B cell (primary cell): ENCODE results near the gene TMEM43. TPM values are rescaled to one million over a fixed set of nuclear protein-coding genes. Genes with fewer than 3 reads are reported as not detected.

Experiments
- ATAC-seq: fragments of 200-7000 bp; cut with Tn5 transposase; one replicate; pipeline ENCODE4 v1.10.0; 2021; ENCODE audit warnings: low read depth, mild to moderate bottlenecking, moderate number of reproducible peaks, moderate library complexity
- CTCF ChIA-PET: fragments of 350-600 bp; sonication (Branson Sonifier 250); formaldehyde crosslinking; loops from one replicate; lab custom pipeline; 2021; ENCODE audit warnings: antibody characterized with exemption, inconsistent platforms; lab: Charles Lee
- POLR2A ChIA-PET: fragments of 350-600 bp; sonication (Branson Sonifier 250); formaldehyde crosslinking; loops from one replicate; lab custom pipeline; 2021; ENCODE audit warnings: antibody characterized with exemption; lab: Charles Lee
- DNase-seq: peaks from one replicate; pipeline ENCODE4 v3.0.0; 2013
- H2AFZ ChIP-seq: 2 replicates; pipeline ENCODE4 v1.6.1; 2012; ENCODE audit warnings: mild to moderate bottlenecking, low read depth, low read length; ENCODE audit not compliant: insufficient read depth, poor library complexity, severe bottlenecking
- H3K27ac ChIP-seq, 2 donors: 1 replicate in 1 of 2; 2 replicates in 1 of 2; pipeline ENCODE4 v1.5.1; 2012 to 2013; ENCODE audit warnings: low read length in 2 of 2, mild to moderate bottlenecking in 2 of 2, moderate library complexity in 1 of 2
- H3K27me3 ChIP-seq, 4 experiments: fragments of 200-600 bp in 1 of 4; sonication (generic) in 1 of 4; replicated peaks in 1 of 4; 1 replicate in 2 of 4; 2 replicates in 2 of 4; pipeline versions ENCODE4 v1.6.1 to v1.7.0; 2013 to 2016; ENCODE audit warnings: low read length in 3 of 4, mild to moderate bottlenecking in 2 of 4, mixed read lengths in 1 of 4, moderate library complexity in 1 of 4; ENCODE audit not compliant: insufficient read depth in 4 of 4, control insufficient read depth in 3 of 4; ENCODE audit errors: control extremely low read depth in 1 of 4
- H3K36me3 ChIP-seq, 2 experiments: replicated peaks in 1 of 2; 1 replicate in 1 of 2; 2 replicates in 1 of 2; pipeline versions ENCODE4 v1.6.1 to v1.7.1; 2013; ENCODE audit warnings: low read length in 1 of 2; ENCODE audit not compliant: insufficient read depth in 2 of 2, control insufficient read depth in 1 of 2; ENCODE audit errors: control extremely low read depth in 1 of 2, extremely low read depth in 1 of 2
- H3K4me1 ChIP-seq, 2 donors: fragments of 200-600 bp in 1 of 2; sonication (generic) in 1 of 2; 1 replicate in 1 of 2; 2 replicates in 1 of 2; pipeline versions ENCODE4 v1.5.1 to v1.6.1; 2013 to 2017; ENCODE audit warnings: low read length in 2 of 2; ENCODE audit not compliant: control insufficient read depth in 2 of 2, insufficient read depth in 2 of 2
- H3K4me2 ChIP-seq: replicated peaks from 2 replicates; pipeline ENCODE3; 2012; ENCODE audit warnings: mild to moderate bottlenecking, low read depth, low read length; ENCODE audit not compliant: poor library complexity, severe bottlenecking
- H3K4me3 ChIP-seq, 5 experiments: fragments of 200-600 bp in 1 of 5; sonication (generic) in 1 of 5; 1 replicate in 3 of 5; 2 replicates in 2 of 5; pipeline versions ENCODE4 v1.5.1 to v1.7.0; 2011 to 2016; ENCODE audit warnings: low read length in 4 of 5, mild to moderate bottlenecking in 4 of 5, low read depth in 2 of 5, control low read depth in 1 of 5, moderate library complexity in 1 of 5; ENCODE audit not compliant: insufficient read depth in 1 of 5; ENCODE audit errors: control extremely low read depth in 1 of 5, extremely low read depth in 1 of 5
- H3K79me2 ChIP-seq: fragments of 200-600 bp; sonication (generic); one replicate; pipeline ENCODE4 v1.6.0; 2016; ENCODE audit warnings: low read length; ENCODE audit not compliant: control insufficient read depth, insufficient read depth
- H3K9ac ChIP-seq: fragments of 200-600 bp; sonication (generic); 2 replicates; pipeline ENCODE4 v1.6.1; 2017; ENCODE audit warnings: mild to moderate bottlenecking, low read length, moderate library complexity
- H3K9me3 ChIP-seq, 3 donors: one replicate each; pipeline versions ENCODE4 v1.6.1 to v1.7.1; 2013; ENCODE audit warnings: low read length in 2 of 3; ENCODE audit not compliant: control insufficient read depth in 2 of 3, insufficient read depth in 1 of 3; ENCODE audit errors: control extremely low read depth in 1 of 3
- H4K20me1 ChIP-seq: 2 replicates; pipeline ENCODE4 v1.6.0; 2012; ENCODE audit warnings: mild to moderate bottlenecking, low read length; ENCODE audit not compliant: insufficient read depth, control insufficient read depth, poor library complexity, severe bottlenecking
- H3K27ac Mint-ChIP-seq: one replicate; pipeline ENCODE4 v1.8.0; 2021; ENCODE audit warnings: mixed read lengths
- H3K27me3 Mint-ChIP-seq: one replicate; pipeline ENCODE4 v1.8.0; 2021; ENCODE audit warnings: mixed read lengths
- H3K4me1 Mint-ChIP-seq: one replicate; pipeline ENCODE4 v1.8.0; 2021; ENCODE audit warnings: mixed read lengths
- H3K4me3 Mint-ChIP-seq: one replicate; pipeline ENCODE4 v1.8.0; 2021; ENCODE audit warnings: mixed read lengths
- H3K9me3 Mint-ChIP-seq: one replicate; pipeline ENCODE4 v1.8.0; 2022; ENCODE audit warnings: mixed read lengths; ENCODE audit not compliant: insufficient read depth
- CTCF ChIP-seq: fragments of 200-600 bp; IDR thresholded peaks from one replicate; pipeline ENCODE4 v1.8.0; 2022; ENCODE audit warnings: antibody characterized with exemption, mild to moderate bottlenecking
- EZH2 ChIP-seq: IDR thresholded peaks from 2 replicates; pipeline ENCODE4 v1.6.1; 2012; ENCODE audit warnings: borderline replicate concordance, low read depth, mild to moderate bottlenecking, moderate library complexity, low read length; ENCODE audit not compliant: insufficient read depth, poor library complexity, severe bottlenecking
- WGBS: methylation state at CpG from one replicate; pipeline ENCODE4 v1.1.5; 2013; ENCODE audit warnings: missing lambda C conversion rate; ENCODE audit not compliant: insufficient coverage; 5-methylcytosine and 5-hydroxymethylcytosine counted together
- intact Hi-C: fragments of 100-400 bp; cut with micrococcal nuclease; formaldehyde crosslinking; loops from one replicate; pipeline ENCODE4 v1.10.0; 2022
- polyA plus RNA-seq: library from polyadenylated mRNA; depleted of rRNA; stranded (reverse); fragments of >200 nt; gene quantifications from 2 replicates; pipeline ENCODE4 v1.2.3, GENCODE V29; 2012
- total RNA-seq, 2 donors: library from RNA; stranded (reverse); fragments of 120-200 nt in 1 of 2; gene quantifications; 1 replicate in 1 of 2; 2 replicates in 1 of 2; pipeline versions ENCODE4 v1.2.3 to v1.2.4, GENCODE V29; 2013 to 2022

Gene TMEM43
- total and polyA plus RNA-seq, 2 donors (not counting 1 experiment from before 2014, with no cell fraction given): 29.5 to 37.6 TPM

DNA sequence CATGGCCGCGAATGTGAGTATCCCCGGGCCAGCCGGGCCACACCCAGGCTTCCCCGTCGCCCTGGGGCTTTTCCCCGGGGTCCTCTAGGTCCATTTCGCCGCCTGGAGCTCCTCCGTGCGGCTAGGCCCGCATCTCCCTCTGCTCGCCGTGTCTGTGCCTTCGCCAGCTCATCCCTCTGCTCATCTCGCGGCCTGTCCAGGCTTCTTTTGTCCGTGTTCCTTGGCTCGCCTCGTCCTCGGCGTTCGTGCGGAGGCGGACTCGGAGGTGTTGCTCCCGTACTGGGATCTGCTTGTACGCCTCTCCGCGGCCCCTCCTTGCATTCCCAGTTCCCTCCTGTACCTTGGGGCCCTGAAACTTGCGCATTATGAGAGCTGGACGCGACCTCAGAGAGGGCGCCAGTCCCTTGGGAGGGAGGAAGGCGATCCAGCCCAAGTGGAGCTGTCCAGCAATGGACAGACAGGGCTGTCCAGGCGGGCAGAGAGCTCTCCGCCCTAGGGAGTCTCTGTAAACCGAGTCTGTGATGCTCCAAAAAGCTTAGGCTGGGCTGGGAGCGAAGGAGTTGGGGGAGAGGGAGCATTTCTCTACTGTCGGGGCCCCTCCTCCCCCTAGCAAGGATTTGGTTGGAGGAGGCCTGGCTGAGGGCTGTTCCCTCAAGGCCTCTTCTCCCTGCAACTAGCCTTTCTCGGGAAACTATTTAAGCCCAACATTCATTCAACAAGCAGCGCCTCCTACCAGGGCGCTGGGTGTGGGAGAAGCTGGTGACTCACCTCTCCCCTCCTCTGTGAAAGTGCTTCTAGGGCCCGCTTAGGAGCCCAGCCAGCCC, 553 bp downstream of the TMEM43 start:
- peak overlapping the region; percentile 83 for H3K4me2 ChIP-seq
- H2AFZ ChIP-seq: peak overlapping the region; percentile 92
- H3K9ac ChIP-seq: peak overlapping the region; percentile 86
- Mint-ChIP-seq H3K27me3 (no peaks in the 10 kb centered on the region), H3K9me3 (no peaks in the 10 kb centered on the region), H3K4me3 (peak overlapping the region; percentile 97), H3K27ac (peak overlapping the region; percentile 95), H3K4me1 (peaks cover 45% of the 10 kb centered on the region)
- H3K27ac ChIP-seq: peak overlapping the region; percentile 72 to 89
- intact Hi-C loops: loop anchor here (1.0 to 10.0 kb wide), 2 partner anchors 307 to 1479 kb away; partner anchors contain the start of genes BTD and HACL1
- peak; percentile 27 for DNase-seq
- 0% methylated on average over 41 of the region's 44 CpGs for WGBS
- H4K20me1 ChIP-seq: peaks cover 30% of the 10 kb centered on the region
- no peaks in the 10 kb centered on the region for H3K27me3 ChIP-seq
- peaks cover 0 to 18% of the 10 kb centered on the region in 2 experiments for H3K36me3 ChIP-seq
- POLR2A ChIA-PET: interaction anchor here (0.7 to 2.9 kb wide), 5 partner anchors 19 to 616 kb away, joined by 3 to 28 read pairs (median 7); partner anchors contain the start of genes CCDC174, LSM3 and XPC
- H3K4me3 ChIP-seq: peak overlapping the region; percentile 74 to 97 (median 85)
- no peak for TF ChIP-seq CTCF
- no peak for TF ChIP-seq EZH2
- ATAC-seq: peak; percentile 25
- peaks cover 24 to 32% of the 10 kb centered on the region in 2 donors for H3K4me1 ChIP-seq
- CTCF ChIA-PET: interaction anchor here (1.1 to 1.7 kb wide), 6 partner anchors 19 to 527 kb away, joined by 3 to 7 read pairs (median 4); partner anchors contain the start of genes LSM3 and XPC
- peaks cover 76% of the 10 kb centered on the region for H3K79me2 ChIP-seq
- H3K9me3 ChIP-seq: no peaks in the 10 kb centered on the region
